GM23338 (cell line): Measurements from ENCODE around the gene EIF3K. TPM values are rescaled to one million over a fixed set of nuclear protein-coding genes. Genes with fewer than 3 reads are reported as not detected.

Experiments used
- ATAC-seq: fragments of 200-7000 bp; cut with Tn5 transposase; 3 replicates; pipeline ENCODE4 v1.9.1; 2020
- DNase-seq: peaks from one replicate; pipeline ENCODE4 v3.0.0-alpha.2; 2015; ENCODE audit warnings: low spot score
- H2AFZ ChIP-seq: fragments of 200-600 bp; sonication (generic); 2 replicates; pipeline ENCODE4 v1.8.0; 2016; ENCODE audit warnings: antibody characterized with exemption, mild to moderate bottlenecking, moderate library complexity
- H3F3A ChIP-seq: fragments of 200-600 bp; sonication (generic); replicated peaks from 2 replicates; pipeline ENCODE4 v1.8.0; 2017; ENCODE audit warnings: antibody characterized with exemption, mixed run types, low read depth
- H3K27ac ChIP-seq: fragments of 200-600 bp; sonication (generic); 2 replicates; pipeline ENCODE4 v1.6.1; 2016; ENCODE audit warnings: low read depth
- H3K27me3 ChIP-seq: fragments of 200-600 bp; sonication (generic); 2 replicates; pipeline ENCODE4 v1.8.0; 2016; ENCODE audit warnings: mild to moderate bottlenecking, mixed run types, moderate library complexity; ENCODE audit not compliant: insufficient read depth
- H3K36me3 ChIP-seq: fragments of 200-600 bp; sonication (generic); 2 replicates; pipeline ENCODE4 v1.8.0; 2016; ENCODE audit warnings: mild to moderate bottlenecking; ENCODE audit not compliant: insufficient read depth
- H3K4me1 ChIP-seq: fragments of 200-600 bp; sonication (generic); 2 replicates; pipeline ENCODE4 v1.8.0; 2016; ENCODE audit warnings: mild to moderate bottlenecking, moderate library complexity; ENCODE audit not compliant: insufficient read depth
- H3K4me2 ChIP-seq: fragments of 200-600 bp; sonication (generic); 2 replicates; pipeline ENCODE4 v1.7.1; 2017; ENCODE audit warnings: mixed run types
- H3K4me3 ChIP-seq: fragments of 200-600 bp; sonication (generic); 2 replicates; pipeline ENCODE4 v1.6.1; 2016; ENCODE audit warnings: mixed run types
- H3K79me2 ChIP-seq: fragments of 200-600 bp; sonication (generic); replicated peaks from 2 replicates; pipeline ENCODE4 v1.8.0; 2017; ENCODE audit warnings: mild to moderate bottlenecking; ENCODE audit not compliant: insufficient read depth
- H3K9me2 ChIP-seq: fragments of 200-600 bp; sonication (generic); 2 replicates; pipeline ENCODE4 v1.8.0; 2017; ENCODE audit not compliant: insufficient read depth
- H4K20me1 ChIP-seq: fragments of 200-600 bp; sonication (generic); replicated peaks from 2 replicates; pipeline ENCODE4 v1.8.0; 2017; ENCODE audit warnings: mild to moderate bottlenecking; ENCODE audit not compliant: insufficient read depth
- H3K27ac Mint-ChIP-seq: 2 replicates; pipeline ENCODE4 v1.8.0; 2020; ENCODE audit warnings: inconsistent platforms, mild to moderate bottlenecking, moderate library complexity, mixed read lengths
- H3K27me3 Mint-ChIP-seq: 3 replicates; pipeline ENCODE4 v1.8.0; 2022; ENCODE audit warnings: low read depth, mild to moderate bottlenecking, moderate library complexity, mixed read lengths, inconsistent platforms; ENCODE audit not compliant: insufficient read depth, poor library complexity
- H3K36me3 Mint-ChIP-seq: 3 replicates; pipeline ENCODE4 v1.8.0; 2021; ENCODE audit warnings: low read depth, mild to moderate bottlenecking, inconsistent platforms, moderate library complexity, mixed read lengths
- H3K4me1 Mint-ChIP-seq: 3 replicates; pipeline ENCODE4 v1.8.0; 2020; ENCODE audit warnings: mild to moderate bottlenecking, inconsistent platforms, mixed read lengths
- H3K4me3 Mint-ChIP-seq: 3 replicates; pipeline ENCODE4 v1.8.0; 2021; ENCODE audit warnings: moderate library complexity, mild to moderate bottlenecking, inconsistent platforms, mixed read lengths
- H3K9me3 Mint-ChIP-seq: 3 replicates; pipeline ENCODE4 v1.8.0; 2020; ENCODE audit warnings: moderate library complexity, mild to moderate bottlenecking, inconsistent platforms, mixed read lengths
- CREB1 ChIP-seq: fragments of 250-450 bp; sonication (Bioruptor Pico); IDR thresholded peaks from 2 replicates; pipeline ENCODE4 v1.5.0; 2020; ENCODE audit warnings: low read depth, mild to moderate bottlenecking, moderate library complexity
- CTCF ChIP-seq, 2 experiments: fragments of 200-600 bp in 1 of 2; sonication (generic) in 1 of 2; conservative IDR thresholded peaks; 2 replicates each; pipeline versions ENCODE4 v1.5.1 to v1.6.1; 2016 to 2017; ENCODE audit warnings: antibody characterized with exemption in 2 of 2, low read depth in 2 of 2, mild to moderate bottlenecking in 2 of 2, moderate library complexity in 1 of 2
- ETS1 ChIP-seq: IDR thresholded peaks from 2 replicates; pipeline ENCODE4 v1.6.1; 2016; ENCODE audit warnings: antibody characterized with exemption
- EZH2phosphoT487 ChIP-seq: fragments of 200-600 bp; sonication (generic); IDR thresholded peaks from one replicate; pipeline ENCODE4 v1.8.1; 2018; ENCODE audit warnings: antibody characterized with exemption; ENCODE audit not compliant: unreplicated experiment
- JUNB ChIP-seq: IDR thresholded peaks from one replicate; pipeline ENCODE4 v1.6.1; 2016; ENCODE audit warnings: antibody characterized with exemption; ENCODE audit not compliant: unreplicated experiment
- POLR2AphosphoS5 ChIP-seq: IDR thresholded peaks from 2 replicates; pipeline ENCODE4 v1.6.1; 2016; ENCODE audit warnings: antibody characterized with exemption, low read depth
- REST ChIP-seq: IDR thresholded peaks from one replicate; pipeline ENCODE4 v1.6.1; 2018; ENCODE audit warnings: antibody characterized with exemption; ENCODE audit not compliant: unreplicated experiment
- ZNF331 ChIP-seq: fragments of 250-450 bp; sonication (Bioruptor Pico); IDR thresholded peaks from 2 replicates; pipeline ENCODE4 v1.5.0; 2020; ENCODE audit warnings: low read depth, mild to moderate bottlenecking, moderate library complexity
- long read RNA-seq: library from polyadenylated mRNA; unstranded; transcript quantifications from one replicate; pipeline ENCODE4 v2.0.0, GENCODE V29; 2020; ENCODE audit not compliant: unreplicated experiment
- polyA plus RNA-seq: library from polyadenylated mRNA; unstranded; fragments of >200 nt; fragmentation: Nextera tagmentation; extraction: Ambion mirVana; gene quantifications from 2 replicates; pipeline ENCODE4 v1.2.1, GENCODE V29; 2016
- total RNA-seq: library from RNA; depleted of rRNA; stranded (reverse); fragments of >200 nt; shearing (Covaris generic); gene quantifications from 2 replicates; pipeline ENCODE4 v1.2.3, GENCODE V29; 2014; rRNA removed

EIF3K gene
- total RNA-seq (509 and 527 TPM in 2 replicates), polyA plus RNA-seq (215 and 226 TPM in 2 replicates)
- long read RNA-seq, transcript EIF3K-201 (8 exons, 864 nt), result major isoform, 332 of 408 reads
- long read RNA-seq, transcript EIF3K-211 (7 exons, 670 nt), result minor isoform, 38 of 408 reads
- long read RNA-seq, partial matches to known transcripts, result 7 of 408 reads
- long read RNA-seq, other reads (novel, unspliced or antisense), result 27 of 408 reads

GRCh38 chr19:38618590-38619360 is at the start of gene EIF3K:
Gene EIF3K (plus strand): TSS chr19:38619188. CDS start chr19:38619269, 81 bp downstream.
- Histone ChIP-seq H3K36me3 (peaks cover 33% of the 10 kb centered on the region), H3K79me2 (peaks cover 15% of the 10 kb centered on the region), H4K20me1 (peaks cover 20% of the 10 kb centered on the region), H2AFZ (peak within 1 kb of the TSS; percentile 91), H3K4me2 (peak within 1 kb of the TSS; percentile 100), H3K27me3 (no peaks in the 10 kb centered on the region), H3K4me1 (peaks cover 9% of the 10 kb centered on the region), H3K9me2 (no peaks in the 10 kb centered on the region), H3K4me3 (peak within 1 kb of the TSS; percentile 87), H3K27ac (peak within 1 kb of the TSS; percentile 81), H3F3A (peaks cover 23% of the 10 kb centered on the region)
- ATAC-seq, result peak; percentile 85
- Mint-ChIP-seq H3K4me3 (peak within 1 kb of the TSS; percentile 99), H3K27ac (peak within 1 kb of the TSS; percentile 97), H3K36me3 (peaks cover 47% of the 10 kb centered on the region), H3K4me1 (peaks cover 23% of the 10 kb centered on the region), H3K9me3 (no peaks in the 10 kb centered on the region), H3K27me3 (peaks cover 20% of the 10 kb centered on the region)
- TF ChIP-seq CREB1 (CRISPR knock-in tag) (peak; percentile 80), REST (no peak), POLR2AphosphoS5 (peak; percentile 95), ETS1 (peak; percentile 90), ZNF331 (CRISPR knock-in tag) (no peak)
- DNase-seq, result peak; percentile 99

- no peak for ATAC-seq
- Histone ChIP-seq H2AFZ (no peak overlapping the region), H3K27me3 (peaks cover 6% of the 10 kb centered on the region; the same call in 1 of the 2 replicates), H4K20me1 (no peaks in the 10 kb centered on the region; the same call in 1 of the 2 replicates), H3K79me2 (no peaks in the 10 kb centered on the region), H3K9me2 (no peaks in the 10 kb centered on the region), H3K4me3 (no peak overlapping the region), H3K36me3 (no peaks in the 10 kb centered on the region; the same call in 1 of the 2 replicates), H3K4me2 (no peak overlapping the region), H3F3A (0 out of 2 replicates have a peak, but pooled peaks cover 8% of the 10 kb centered on the region), H3K27ac (no peak overlapping the region), H3K4me1 (no peaks in the 10 kb centered on the region)
- Mint-ChIP-seq H3K27ac (no peak overlapping the region), H3K4me1 (no peaks in the 10 kb centered on the region), H3K27me3 (peaks cover 7% of the 10 kb centered on the region), H3K4me3 (no peak overlapping the region), H3K9me3 (peaks cover 3% of the 10 kb centered on the region; the same call in 1 of the 3 replicates), H3K36me3 (peaks cover 7% of the 10 kb centered on the region; the same call in 1 of the 3 replicates)
- DNase-seq, result no peak
- no peak for TF ChIP-seq JUNB
- no peak for TF ChIP-seq CTCF (conservative IDR thresholded peaks at IDR 0.05; ENCODE audit: low read depth in 2 of 2)
- TF ChIP-seq ZNF331 (CRISPR knock-in tag), result no peak
- no peak for TF ChIP-seq REST
- no peak for TF ChIP-seq ETS1
- TF ChIP-seq EZH2phosphoT487, result no peak
Observed at GRCh38 chr19:38569368-38569983, 49.5 kb upstream of the EIF3K start.
